H4 (cell line): Measurements from ENCODE around the gene CNTNAP2. TPM values are rescaled to one million over a fixed set of nuclear protein-coding genes. Genes with fewer than 3 reads are reported as not detected.

Experiments used
- DNase-seq: peaks from one replicate; pipeline ENCODE4 v3.0.0-alpha.2; 2015; ENCODE audit warnings: low spot score
- total RNA-seq: library from RNA; depleted of rRNA; stranded (reverse); fragments of >200 nt; shearing (Covaris generic); gene quantifications from 2 replicates; pipeline ENCODE4 v1.2.3, GENCODE V29; 2014

The CNTNAP2 gene
- total RNA-seq, 1 experiment from 2014 or later: 1.7 TPM

DNA sequence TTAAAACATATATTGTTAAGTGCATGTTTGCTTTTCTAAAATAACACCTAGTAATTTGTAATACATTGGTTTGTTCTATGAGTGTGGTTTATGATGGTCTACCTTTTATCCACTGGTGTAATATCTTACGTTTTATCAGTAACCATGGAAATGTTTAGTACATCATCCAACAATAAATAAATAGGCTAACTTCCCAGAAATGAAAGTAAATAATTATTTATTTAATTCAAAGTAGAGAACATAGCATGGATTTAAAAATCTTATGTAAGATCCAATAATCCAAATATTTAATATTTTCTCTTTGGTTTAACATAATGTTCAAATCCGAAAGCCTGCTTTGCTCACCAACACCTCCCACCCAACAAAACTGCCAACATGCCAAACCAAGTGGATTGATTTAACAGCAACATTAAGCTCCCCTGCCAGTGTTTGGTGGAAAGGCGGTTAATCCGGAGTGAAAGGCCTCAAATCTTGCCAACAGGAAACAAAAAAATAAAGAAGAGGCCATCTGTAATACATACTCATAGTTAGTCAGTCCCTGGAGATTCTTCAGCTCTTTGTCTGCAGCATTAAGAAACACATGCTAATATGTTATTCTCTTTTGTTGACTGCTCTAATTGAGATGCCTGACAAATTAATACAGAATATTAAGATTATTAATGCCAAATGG is 897.8 kb downstream of the CNTNAP2 start:
- DNase-seq: no peak

DNA sequence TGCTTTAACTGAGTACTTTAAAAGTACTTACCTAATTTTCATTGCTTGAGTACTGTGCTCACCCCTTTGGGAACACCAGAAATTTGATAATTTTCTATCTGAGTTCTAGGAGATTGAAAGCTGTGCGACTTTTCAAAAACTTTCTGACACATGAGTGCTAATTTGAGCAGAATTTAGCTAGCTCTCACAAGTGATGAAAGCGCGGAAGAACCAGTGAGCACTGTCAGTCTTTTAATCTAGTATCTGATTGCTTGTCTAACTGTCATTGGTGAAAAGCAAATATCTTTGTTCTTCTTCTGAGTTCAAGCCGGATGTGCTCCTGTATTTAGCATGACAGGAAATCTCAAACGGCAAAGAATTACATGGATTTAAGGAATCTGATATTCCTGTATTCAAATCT is 899.4 kb downstream of the CNTNAP2 start:
- no peak for DNase-seq

DNA sequence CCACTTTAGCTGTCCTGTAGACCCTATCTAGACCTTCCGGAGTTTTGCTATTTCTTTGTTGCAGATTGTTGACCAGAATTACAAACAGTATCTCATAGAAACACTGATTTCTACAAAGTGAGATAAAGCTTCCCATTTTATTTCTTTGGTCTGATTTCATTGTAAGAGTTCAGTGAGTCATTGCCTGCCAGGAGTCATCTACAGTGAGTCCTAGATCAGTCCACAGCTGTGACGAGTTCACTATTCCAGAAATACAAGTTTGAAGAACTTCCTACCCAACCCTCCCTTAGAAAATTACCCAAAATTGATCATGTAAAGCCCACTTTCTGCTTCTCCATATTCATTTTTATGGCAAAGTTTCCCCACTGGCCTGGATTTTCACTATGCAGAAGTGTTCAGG is 905.5 kb downstream of the CNTNAP2 start:
- no peak for DNase-seq

DNA sequence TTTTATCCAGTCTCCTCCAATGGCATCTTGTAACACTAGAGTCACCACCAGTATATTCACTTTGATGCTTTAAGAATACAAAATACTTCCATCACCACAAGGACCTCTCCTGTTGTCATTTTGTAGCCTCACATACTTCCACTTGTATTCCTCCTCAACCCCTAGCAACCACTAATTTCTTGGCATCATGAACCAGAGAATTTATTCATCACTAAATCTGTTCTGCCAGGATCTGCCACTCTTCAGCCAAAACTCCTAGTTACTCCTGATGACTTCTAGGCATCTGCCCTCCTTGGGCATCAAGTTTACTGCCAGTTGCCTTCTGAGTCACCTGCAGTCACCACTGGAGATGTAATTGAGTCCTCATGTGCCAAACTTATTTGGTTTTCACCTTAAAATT is 906.8 kb downstream of the CNTNAP2 start:
- no peak for DNase-seq

DNA sequence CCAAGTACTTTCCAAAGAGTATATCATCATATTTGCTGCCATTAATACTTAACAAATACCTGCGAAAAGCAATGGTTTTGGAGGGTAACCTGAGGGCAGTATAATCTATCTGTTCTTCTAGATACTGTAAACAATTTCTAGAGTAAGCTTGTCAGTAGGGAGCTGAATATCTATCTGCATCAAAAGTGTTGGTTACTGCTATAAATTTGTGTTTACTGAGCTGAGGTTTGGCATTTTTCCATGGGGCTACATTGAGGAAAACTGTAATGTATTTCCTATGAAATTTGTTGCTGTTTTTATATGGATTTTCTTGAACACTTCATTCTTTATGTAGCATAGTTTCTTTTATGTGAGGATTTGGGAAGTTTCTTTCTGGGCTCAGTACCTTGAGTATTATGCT is 913.4 kb downstream of the CNTNAP2 start:
- peak; percentile 19 for DNase-seq

DNA sequence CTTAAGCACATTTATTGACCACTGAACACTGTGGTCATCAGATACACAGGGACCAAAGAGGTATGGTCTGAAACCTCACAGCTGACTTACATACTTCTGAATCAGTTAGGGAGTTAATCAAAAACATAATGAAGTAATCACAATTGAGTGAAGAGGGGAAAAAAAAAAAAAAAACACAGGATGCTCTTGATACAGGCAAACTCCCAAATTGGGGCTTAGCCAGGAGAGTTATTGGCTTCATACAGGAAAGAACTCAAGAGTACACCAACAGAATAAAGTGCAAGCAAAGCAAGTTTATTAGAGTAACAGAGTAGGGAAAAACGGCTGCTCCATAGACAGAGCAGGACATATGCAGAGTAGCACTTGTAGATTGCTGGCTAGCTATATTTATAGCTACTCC is 917.0 kb downstream of the CNTNAP2 start:
- no peak for DNase-seq

DNA sequence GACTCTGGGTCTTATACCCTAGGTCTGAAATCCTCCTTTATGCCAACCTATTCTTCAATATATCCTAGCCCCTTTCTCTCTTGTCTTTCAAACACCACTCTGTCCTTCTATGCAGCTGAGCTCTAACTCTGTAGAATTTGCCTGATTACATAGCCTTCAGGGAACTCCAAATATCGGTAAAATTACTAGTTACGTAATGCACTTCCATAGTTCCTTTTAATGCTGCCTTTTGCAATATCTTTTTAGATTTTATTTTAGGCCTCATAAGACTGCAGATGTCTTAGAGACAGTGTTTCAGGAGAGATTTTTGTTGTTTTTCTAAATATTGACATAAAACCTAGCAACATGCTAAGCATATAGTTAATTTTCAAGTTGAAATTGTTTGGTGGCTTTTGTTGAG is 924.8 kb downstream of the CNTNAP2 start:
- DNase-seq: no peak

DNA sequence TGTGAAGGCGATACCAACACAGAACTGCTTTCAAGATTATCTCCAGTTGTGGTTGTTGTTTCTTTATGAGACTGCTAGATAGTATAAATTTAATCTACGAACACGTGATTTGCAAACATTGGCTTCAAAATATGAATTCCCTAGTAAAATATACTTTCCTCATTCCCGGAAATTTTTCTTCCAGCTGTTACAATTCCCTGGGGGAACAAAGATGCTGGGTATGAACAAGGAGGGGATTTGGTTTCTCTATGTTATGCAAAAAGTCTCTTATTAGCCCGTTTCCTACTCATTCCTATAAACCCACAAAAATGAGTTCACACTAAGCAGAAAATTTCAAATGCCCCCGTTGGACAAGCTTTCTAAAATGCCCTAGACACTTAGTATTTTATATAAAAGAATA is 928.3 kb downstream of the CNTNAP2 start:
- DNase-seq: no peak

DNA sequence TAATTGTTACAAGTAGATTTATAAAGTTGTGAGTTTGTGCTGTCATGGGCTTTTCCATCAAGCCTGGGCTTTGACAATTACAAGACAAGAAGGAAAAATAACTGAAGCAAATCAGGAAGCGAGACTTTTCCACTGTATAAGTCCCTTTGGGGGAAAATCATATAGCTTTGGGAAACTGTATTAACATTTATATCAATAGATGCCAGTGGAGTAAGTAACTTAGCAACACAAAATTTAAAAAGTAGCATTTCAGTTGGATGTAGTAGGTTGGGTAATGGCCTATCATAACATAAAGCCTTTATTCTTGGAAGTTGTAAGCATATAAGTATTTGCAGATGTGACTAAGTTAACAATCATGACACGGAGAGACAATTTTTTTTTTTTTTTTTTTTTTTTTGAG is 931.1 kb downstream of the CNTNAP2 start:
- no peak for DNase-seq

DNA sequence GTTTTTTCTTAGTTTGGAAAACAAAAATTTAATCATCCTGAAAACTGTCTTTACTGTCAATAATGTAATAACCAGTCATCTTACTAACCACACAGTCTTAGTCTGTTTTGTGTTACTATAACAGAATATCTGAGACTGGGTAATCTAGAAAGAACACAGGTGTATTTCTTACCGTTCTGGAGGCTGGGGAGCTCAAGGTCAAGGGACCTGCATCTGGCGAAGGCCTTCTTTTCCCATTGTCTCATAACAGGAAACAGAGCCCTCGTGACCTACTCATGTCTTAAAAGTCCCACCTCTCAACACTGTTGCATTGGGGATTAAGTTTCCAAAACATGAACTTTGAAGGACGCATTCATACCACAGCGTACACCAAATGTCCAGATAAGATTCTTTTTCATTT is 932.3 kb downstream of the CNTNAP2 start:
- DNase-seq: no peak

DNA sequence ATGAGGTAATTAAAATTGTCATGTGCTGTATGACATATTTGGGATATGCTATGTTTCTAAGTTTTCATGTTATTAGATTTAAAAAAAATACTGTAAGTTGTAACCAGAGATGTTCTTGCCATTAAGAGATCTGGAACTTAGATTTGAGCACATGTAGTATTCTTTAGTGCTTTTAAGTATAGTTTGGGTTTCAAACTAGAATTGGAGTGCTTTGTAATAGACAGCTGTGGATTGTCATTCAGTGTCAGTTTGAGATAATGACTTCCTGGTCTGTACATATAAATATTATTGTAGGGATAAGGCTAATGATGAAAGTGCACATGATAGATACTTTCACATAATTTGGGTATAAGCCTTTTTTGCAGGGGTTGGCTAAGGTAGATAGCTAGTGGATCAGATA is 936.2 kb downstream of the CNTNAP2 start:
- DNase-seq: no peak

DNA sequence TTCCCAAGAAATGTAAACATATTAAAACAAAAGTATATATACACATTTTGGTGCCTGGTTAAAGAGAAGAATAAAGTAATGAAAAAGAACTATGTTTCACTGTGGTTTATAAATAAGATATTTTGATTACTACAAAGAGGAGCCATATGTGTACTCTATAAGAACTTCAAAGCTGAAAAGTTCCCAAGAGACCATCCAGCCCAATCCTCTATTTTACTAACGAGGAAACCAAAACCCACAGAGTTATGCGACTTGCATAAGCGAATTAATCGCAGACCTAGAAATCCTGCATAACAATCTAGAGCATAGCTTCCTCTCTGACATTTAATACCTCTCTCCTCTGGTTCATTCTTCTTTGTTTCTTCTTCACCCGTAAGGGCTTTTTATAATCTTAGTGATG is 937.1 kb downstream of the CNTNAP2 start:
- DNase-seq: peak; percentile 16

DNA sequence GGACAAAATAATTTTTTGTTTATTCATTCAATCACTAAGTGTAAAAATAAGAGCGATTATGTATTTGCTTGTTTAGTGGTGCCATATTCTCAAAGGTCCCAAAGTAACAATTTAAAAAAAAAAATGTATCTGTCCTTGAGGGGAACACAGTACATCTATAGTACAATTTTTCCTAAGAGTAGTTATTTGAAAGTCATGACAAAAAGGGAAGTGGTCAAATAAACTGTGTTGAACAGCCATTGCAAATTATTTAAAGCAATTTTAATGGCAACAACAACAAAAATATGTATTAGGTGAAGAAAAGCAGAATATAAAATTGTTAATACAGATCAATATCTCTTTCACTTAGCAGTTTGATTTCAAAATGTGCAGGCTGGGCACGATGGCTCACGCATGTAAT is 943.5 kb downstream of the CNTNAP2 start:
- no peak for DNase-seq

DNA sequence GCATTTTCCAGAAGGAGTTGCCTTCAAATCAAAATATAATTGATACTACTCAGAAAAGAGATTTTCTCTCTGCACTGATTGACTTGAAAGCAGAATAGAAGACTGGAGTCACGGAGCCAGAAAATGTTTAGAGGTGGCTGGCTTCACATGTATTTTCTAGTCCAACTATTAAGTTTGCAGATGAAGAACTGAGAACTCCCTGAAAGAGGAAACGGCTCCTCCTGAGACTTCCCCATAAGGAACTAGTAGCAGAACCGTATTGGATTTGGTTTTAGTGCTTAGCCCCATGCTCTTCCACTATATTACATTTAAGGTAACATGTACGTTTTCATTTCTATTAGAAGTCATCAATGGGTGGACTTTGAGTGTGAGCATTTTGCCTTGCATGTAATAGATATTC is 946.3 kb downstream of the CNTNAP2 start:
- DNase-seq: no peak

DNA sequence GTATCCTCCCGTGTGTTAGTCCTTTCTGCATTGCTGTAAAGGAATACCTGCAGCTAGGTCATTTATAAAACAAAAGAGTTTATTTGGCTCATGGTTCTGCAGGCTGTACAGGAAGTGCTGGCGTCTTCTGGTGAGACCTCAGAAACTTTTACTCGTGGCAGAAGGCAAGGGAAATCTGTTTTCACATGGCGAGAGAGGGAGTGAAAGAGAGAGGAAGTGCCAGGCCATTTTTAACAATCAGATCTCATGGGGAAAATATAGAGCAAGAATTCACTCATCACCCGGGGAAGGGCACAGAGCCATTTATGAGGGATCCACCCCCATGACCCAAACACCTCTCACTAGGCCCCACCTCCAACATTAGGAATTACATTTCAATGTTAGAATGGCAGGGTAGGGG is 952.2 kb downstream of the CNTNAP2 start:
- no peak for DNase-seq

DNA sequence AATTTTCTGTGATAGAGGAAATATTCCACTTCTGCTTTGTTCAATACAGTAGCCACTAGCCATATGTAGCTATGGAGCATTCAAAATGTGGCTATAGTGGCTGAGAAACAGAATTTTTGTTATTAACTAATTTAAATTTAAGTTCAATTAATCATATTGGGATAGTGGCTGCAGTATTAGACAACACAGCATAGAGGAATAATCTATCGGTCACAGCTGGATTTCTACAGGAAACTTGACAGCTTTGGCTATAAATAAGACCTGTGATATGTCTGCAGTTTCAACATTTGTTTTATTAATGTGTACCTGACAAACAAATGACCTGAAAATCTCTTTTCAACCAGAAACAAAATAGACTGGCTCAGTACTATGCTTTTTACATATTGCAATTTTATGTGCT is 953.2 kb downstream of the CNTNAP2 start:
- DNase-seq: no peak

DNA sequence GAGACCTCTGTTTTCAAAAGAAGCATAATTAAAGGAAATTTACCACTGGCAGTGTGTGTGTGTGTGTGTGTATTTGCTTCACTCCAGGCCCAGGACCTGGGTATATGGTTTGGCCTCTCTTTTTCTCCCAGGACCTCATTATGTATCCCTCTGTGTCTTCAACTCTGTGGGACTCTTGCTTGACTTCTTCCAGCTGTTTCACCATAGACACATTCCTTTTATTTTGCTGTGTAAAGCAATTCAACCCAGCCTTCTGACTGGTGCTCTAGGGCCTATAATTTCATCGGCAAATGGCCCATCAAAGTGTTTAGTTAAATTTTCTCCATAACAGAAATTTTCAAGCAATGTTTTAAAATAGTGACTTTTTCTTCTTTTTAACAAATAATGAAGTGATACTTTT is 954.3 kb downstream of the CNTNAP2 start:
- DNase-seq: no peak

DNA sequence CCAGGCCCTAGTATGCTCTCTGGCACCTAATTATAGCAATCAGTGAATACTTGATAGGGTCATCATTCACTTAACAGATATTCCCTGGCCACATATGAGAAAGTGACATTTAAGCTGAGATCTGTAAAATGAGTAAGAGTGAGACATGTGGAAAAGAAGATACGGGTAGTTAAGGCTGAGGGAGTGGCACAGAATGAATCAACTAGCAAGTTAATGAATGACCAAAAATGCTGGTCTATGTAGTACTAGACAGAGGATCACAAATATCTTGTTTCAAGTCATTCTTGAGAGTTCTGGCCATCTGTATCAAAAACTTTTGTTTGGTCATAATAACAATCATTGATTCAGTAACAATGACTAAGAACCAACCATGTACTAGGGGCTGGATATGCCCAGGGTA is 954.9 kb downstream of the CNTNAP2 start:
- no peak for DNase-seq

DNA sequence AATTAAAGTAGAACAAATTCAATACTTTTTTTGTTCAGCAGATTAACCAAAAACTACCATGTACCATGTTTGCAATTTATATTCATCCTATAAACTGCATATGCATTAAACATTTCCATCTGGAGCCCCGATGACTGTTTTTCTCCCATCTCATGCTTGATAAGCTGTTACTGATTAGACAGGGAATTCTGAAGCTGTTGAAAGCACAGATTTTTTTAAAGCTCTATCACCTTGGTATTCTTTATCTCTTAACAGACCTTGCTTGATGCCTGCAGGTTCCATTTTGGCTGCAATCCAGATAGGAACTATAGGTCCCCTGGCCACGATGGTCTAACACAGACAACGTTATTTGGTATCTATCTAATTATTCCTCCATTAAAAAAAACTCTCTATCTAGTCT is 961.7 kb downstream of the CNTNAP2 start:
- DNase-seq: no peak

DNA sequence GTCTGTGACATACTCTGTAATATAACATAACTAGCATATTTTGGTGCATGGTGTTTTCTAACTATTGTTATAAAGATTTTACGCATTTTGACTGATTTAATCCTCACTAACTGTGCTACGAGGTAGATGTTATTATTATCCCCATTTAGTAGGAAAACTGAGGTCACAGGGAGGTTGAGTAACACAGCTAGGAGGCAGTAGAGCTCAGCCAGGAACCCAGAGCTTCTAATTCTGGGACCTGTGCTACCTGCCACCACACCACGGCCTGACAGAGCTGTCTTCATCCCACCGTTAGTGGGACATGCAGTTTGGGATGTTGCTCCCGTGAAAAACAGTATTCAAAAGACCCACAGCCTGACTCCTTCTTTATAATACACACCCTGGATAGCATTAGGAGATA is 962.5 kb downstream of the CNTNAP2 start:
- DNase-seq: no peak

DNA sequence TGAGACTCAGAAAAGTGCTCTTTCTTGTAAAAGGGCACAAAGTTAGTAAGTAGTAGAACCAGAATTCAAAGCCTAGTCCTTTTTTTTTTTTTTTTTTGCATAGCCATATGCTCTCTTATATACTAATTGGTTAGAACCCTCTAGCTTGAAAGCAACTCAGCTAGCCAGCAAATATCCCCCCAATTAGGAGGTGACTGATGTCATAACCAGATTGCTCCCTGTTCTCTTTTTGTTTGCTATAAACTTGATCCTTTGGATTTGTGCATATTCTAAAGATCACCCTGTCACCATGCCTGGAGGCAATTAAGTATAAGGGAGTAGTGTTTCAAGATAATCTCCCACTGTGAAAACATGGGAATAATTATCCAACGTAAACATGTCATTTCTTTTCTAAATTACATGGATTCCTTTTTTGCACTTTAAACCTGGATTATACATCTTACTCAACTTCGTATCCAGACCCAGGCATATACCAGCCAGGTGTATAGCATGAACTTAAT is 963.4 kb downstream of the CNTNAP2 start:
- DNase-seq: no peak

DNA sequence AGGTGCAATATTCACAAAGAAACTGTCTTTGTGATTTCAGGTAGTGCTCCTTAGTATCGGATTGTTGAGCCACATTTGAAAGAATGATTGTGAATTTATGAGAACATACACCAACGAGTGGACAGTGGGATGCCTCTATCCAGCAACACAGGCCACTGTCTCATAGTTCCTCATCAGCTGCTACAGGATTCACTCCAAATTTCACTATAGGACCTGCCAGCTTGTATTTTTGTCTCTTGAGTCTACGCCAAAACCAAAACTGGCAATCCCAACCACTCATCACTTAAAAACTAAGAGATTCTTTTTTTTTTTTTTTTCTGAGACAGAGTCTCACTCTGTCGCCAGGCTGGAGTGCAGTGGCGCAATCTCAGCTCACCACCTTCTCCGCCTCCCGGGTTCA is 964.5 kb downstream of the CNTNAP2 start:
- DNase-seq: peak; percentile 12

DNA sequence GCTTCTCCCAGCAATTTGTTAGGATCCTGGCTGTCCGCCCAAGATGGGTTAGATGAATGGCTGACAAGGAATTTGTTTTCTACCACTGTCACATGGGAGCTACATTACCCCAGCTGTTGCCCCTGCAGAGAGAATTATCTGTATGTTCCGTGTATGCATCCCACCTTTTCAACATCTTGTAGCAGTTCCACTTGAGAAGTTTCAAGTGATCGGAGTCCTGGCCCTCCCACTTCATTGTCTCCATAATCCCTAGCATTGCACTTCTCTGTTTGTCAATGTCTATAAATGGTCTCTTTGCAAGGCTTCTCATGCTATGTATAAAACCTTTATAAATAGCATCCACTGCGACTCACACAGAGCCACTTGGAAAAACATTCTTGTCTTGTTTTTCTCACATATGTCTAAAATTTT is 972.5 kb downstream of the CNTNAP2 start:
- DNase-seq: peak; percentile 24

DNA sequence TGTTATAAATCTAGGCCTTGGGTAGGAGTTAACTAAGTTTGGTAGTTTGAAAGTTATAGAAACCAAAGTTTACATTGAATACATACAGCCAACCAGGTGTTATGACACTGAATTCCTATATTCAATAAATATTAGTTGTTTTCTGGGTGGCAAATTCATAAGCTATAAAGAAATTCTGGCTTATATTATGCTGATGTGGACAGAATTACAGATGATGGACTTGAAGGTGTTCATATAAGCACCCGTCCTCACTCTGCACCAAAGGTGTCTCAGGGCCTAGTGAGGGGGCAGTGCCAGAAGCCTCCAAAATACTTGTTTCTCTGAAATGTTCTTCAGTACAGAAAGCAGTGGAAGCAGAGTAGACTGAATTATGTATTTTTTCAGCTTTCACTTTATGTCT is 973.0 kb downstream of the CNTNAP2 start:
- no peak for DNase-seq
